ENCODE measurements around the gene CDY1.
"Not testable (repeated sequence)": the region's sequence is repeated elsewhere in the genome, so short reads cannot be mapped to it uniquely, and the experiment has no call there.

CDY1 gene

DNA sequence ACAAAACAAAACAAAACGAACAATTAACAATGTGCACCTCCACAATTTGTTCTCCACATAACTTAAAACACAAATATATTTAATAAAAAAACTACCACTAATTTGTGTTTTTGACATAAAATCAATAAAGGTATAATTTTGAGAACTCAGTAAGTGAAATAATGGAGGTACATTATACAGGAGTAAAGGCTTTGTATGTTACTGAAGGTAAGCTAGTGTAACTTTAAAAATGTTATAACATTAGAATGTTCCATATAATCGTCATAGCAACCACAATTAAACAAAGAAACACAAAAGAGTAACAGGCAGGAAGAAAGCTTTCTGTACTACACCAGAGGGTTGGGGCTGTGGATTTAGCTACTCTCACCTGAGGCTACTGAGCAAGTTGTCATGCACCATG, at the start of gene CDY1:
Gene CDY1, plus strand, starts transcription at position 301 of the 400 bp plus-strand sequence. CDS start 326 bp downstream, outside the sequence.
- DNase-seq (ENCODE audit: low read depth in 4 of 4, low spot score in 1 of 4): not testable (repeated sequence)

GRCh38 chrY:25593336-25593735, 28.6 kb upstream of the CDY1 start:
- not testable (repeated sequence) for DNase-seq (ENCODE audit: low read depth in 4 of 4, low spot score in 1 of 4)

DNA sequence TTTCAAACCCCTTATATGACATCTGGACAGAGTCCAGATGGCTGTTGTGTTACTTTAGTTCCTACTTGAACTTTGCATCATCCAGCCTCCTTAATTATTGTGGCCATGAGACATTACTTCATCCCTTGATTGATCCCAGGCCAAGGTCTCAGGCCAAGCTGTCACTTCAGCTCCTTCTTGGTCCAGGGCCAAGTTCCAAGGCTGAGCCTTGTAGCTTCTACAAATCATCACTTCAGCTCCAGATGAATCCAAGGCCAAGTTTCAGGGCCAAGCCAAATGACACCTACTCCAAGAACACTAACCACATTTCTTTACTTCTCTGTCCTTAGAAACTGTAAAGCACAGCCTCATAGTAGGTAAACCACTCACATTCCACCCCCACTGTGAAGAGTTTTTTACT, 1.7 kb upstream of the CDY1 start:
- DNase-seq (ENCODE audit: low read depth in 4 of 4, low spot score in 1 of 4): not testable (repeated sequence)

DNA sequence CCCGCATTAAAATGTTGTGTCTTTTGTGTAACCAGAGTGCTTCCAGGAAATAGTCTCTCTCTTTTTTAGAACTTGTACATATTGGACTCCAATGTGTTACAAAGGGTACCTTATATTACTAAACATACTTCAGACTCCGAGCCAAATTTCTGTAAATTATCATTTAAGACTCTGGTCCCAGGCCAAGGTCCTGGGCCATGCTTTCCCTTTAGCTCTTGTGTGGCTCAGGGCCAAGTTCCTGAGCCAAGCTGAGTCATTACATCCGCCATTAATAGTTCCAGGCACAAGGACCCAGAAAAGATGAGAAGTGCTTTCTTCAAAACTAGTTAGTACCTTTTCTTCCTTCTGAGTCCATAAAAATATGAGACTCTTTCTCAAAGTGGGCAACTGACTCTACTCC, 4.6 kb downstream of the CDY1 start:
- DNase-seq (ENCODE audit: low read depth in 4 of 4, low spot score in 1 of 4): not testable (repeated sequence)

GRCh38 chrY:25630383-25631112, 8.6 kb downstream of the CDY1 start:
- DNase-seq (ENCODE audit: low read depth in 4 of 4, low spot score in 1 of 4): not testable (repeated sequence)

DNA sequence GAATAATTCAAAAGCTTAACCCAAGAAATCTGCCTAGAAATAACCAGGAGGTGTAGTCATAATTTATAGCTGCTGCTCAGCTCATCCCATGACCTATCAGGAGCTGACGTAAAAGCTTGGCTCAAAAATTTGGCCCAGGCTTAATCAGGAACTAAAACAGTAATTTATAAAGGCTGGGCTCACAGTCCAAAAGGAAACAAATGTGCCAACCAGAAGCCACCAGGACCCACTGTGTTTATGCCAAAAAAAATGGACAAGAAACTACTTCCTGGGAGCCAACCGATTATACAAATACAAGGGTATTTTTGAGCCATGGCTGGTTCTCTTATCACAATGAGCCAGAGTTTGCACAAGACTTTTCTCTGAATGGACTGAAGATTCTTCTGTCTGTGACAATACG, 17.9 kb downstream of the CDY1 start:
- DNase-seq (ENCODE audit: low read depth in 4 of 4, low spot score in 1 of 4): not testable (repeated sequence)

DNA sequence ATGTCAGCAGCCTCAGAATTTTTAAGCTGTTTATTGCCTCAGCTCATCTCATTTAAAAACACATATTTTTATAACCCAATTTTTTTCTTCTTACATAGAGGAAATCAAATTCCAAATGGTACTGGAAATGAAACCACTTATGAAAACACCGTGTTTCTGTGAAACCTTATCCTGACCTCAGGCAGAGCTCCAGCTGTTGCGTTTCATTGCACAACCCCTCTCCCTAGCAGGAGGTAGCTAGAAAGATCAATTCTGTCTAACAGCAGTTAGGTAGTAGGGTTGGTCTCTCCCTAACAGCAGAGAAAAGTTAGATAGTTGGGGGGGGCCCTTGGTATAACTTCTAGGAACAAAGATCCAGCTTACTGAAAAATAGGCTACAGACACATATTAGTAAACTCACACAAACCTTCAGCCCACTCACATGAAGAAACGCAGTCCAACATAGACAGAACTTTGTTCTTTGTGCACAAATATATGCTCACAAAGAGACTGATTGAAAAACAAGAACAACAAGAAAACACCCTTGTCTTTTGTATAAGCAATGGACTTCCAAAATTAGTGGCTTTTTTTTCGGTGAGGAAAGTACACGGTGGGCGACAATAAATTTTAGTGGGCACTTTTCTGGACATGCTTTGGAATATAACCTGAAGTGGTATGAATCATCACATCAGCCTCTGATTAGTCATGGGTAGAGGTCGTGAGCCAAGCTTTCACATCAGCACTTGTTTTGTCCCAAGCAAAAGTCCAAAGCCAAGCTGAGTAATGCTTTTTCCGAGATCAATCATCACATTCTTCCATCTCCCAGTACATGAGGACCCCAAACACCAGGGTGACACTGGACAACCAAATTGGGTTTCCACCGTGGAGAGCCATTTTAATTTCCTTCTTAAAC, 21.4 kb downstream of the CDY1 start:
- not testable (repeated sequence) for DNase-seq (ENCODE audit: low read depth in 4 of 4, low spot score in 1 of 4)
